B cell (primary cell): ENCODE data around the gene YIF1A. TPM values are rescaled to one million over a fixed set of nuclear protein-coding genes. Genes with fewer than 3 reads are reported as not detected.
A peak's percentile ranks its signal among the peaks of the same experiment; 100 is the strongest.

Experiments used
- ATAC-seq: fragments of 200-7000 bp; cut with Tn5 transposase; one replicate; pipeline ENCODE4 v1.10.0; 2021; ENCODE audit warnings: low read depth, mild to moderate bottlenecking, moderate number of reproducible peaks, moderate library complexity
- CTCF ChIA-PET: fragments of 350-600 bp; sonication (Branson Sonifier 250); formaldehyde crosslinking; loops from one replicate; lab custom pipeline; 2021; ENCODE audit warnings: antibody characterized with exemption, inconsistent platforms; lab: Charles Lee
- POLR2A ChIA-PET: fragments of 350-600 bp; sonication (Branson Sonifier 250); formaldehyde crosslinking; loops from one replicate; lab custom pipeline; 2021; ENCODE audit warnings: antibody characterized with exemption; lab: Charles Lee
- DNase-seq: peaks from one replicate; pipeline ENCODE4 v3.0.0; 2013
- H2AFZ ChIP-seq: 2 replicates; pipeline ENCODE4 v1.6.1; 2012; ENCODE audit warnings: mild to moderate bottlenecking, low read depth, low read length; ENCODE audit not compliant: insufficient read depth, poor library complexity, severe bottlenecking
- H3K27ac ChIP-seq, 2 donors: 1 replicate in 1 of 2; 2 replicates in 1 of 2; pipeline ENCODE4 v1.5.1; 2012 to 2013; ENCODE audit warnings: low read length in 2 of 2, mild to moderate bottlenecking in 2 of 2, moderate library complexity in 1 of 2
- H3K27me3 ChIP-seq, 4 experiments: fragments of 200-600 bp in 1 of 4; sonication (generic) in 1 of 4; replicated peaks in 1 of 4; 1 replicate in 2 of 4; 2 replicates in 2 of 4; pipeline versions ENCODE4 v1.6.1 to v1.7.0; 2013 to 2016; ENCODE audit warnings: low read length in 3 of 4, mild to moderate bottlenecking in 2 of 4, mixed read lengths in 1 of 4, moderate library complexity in 1 of 4; ENCODE audit not compliant: insufficient read depth in 4 of 4, control insufficient read depth in 3 of 4; ENCODE audit errors: control extremely low read depth in 1 of 4
- H3K36me3 ChIP-seq, 2 experiments: replicated peaks in 1 of 2; 1 replicate in 1 of 2; 2 replicates in 1 of 2; pipeline versions ENCODE4 v1.6.1 to v1.7.1; 2013; ENCODE audit warnings: low read length in 1 of 2; ENCODE audit not compliant: insufficient read depth in 2 of 2, control insufficient read depth in 1 of 2; ENCODE audit errors: control extremely low read depth in 1 of 2, extremely low read depth in 1 of 2
- H3K4me1 ChIP-seq, 2 donors: fragments of 200-600 bp in 1 of 2; sonication (generic) in 1 of 2; 1 replicate in 1 of 2; 2 replicates in 1 of 2; pipeline versions ENCODE4 v1.5.1 to v1.6.1; 2013 to 2017; ENCODE audit warnings: low read length in 2 of 2; ENCODE audit not compliant: control insufficient read depth in 2 of 2, insufficient read depth in 2 of 2
- H3K4me2 ChIP-seq: replicated peaks from 2 replicates; pipeline ENCODE3; 2012; ENCODE audit warnings: mild to moderate bottlenecking, low read depth, low read length; ENCODE audit not compliant: poor library complexity, severe bottlenecking
- H3K4me3 ChIP-seq, 5 experiments: fragments of 200-600 bp in 1 of 5; sonication (generic) in 1 of 5; 1 replicate in 3 of 5; 2 replicates in 2 of 5; pipeline versions ENCODE4 v1.5.1 to v1.7.0; 2011 to 2016; ENCODE audit warnings: low read length in 4 of 5, mild to moderate bottlenecking in 4 of 5, low read depth in 2 of 5, control low read depth in 1 of 5, moderate library complexity in 1 of 5; ENCODE audit not compliant: insufficient read depth in 1 of 5; ENCODE audit errors: control extremely low read depth in 1 of 5, extremely low read depth in 1 of 5
- H3K79me2 ChIP-seq: fragments of 200-600 bp; sonication (generic); one replicate; pipeline ENCODE4 v1.6.0; 2016; ENCODE audit warnings: low read length; ENCODE audit not compliant: control insufficient read depth, insufficient read depth
- H3K9ac ChIP-seq: fragments of 200-600 bp; sonication (generic); 2 replicates; pipeline ENCODE4 v1.6.1; 2017; ENCODE audit warnings: mild to moderate bottlenecking, low read length, moderate library complexity
- H3K9me3 ChIP-seq, 3 donors: one replicate each; pipeline versions ENCODE4 v1.6.1 to v1.7.1; 2013; ENCODE audit warnings: low read length in 2 of 3; ENCODE audit not compliant: control insufficient read depth in 2 of 3, insufficient read depth in 1 of 3; ENCODE audit errors: control extremely low read depth in 1 of 3
- H4K20me1 ChIP-seq: 2 replicates; pipeline ENCODE4 v1.6.0; 2012; ENCODE audit warnings: mild to moderate bottlenecking, low read length; ENCODE audit not compliant: insufficient read depth, control insufficient read depth, poor library complexity, severe bottlenecking
- H3K27ac Mint-ChIP-seq: one replicate; pipeline ENCODE4 v1.8.0; 2021; ENCODE audit warnings: mixed read lengths
- H3K27me3 Mint-ChIP-seq: one replicate; pipeline ENCODE4 v1.8.0; 2021; ENCODE audit warnings: mixed read lengths
- H3K4me1 Mint-ChIP-seq: one replicate; pipeline ENCODE4 v1.8.0; 2021; ENCODE audit warnings: mixed read lengths
- H3K4me3 Mint-ChIP-seq: one replicate; pipeline ENCODE4 v1.8.0; 2021; ENCODE audit warnings: mixed read lengths
- H3K9me3 Mint-ChIP-seq: one replicate; pipeline ENCODE4 v1.8.0; 2022; ENCODE audit warnings: mixed read lengths; ENCODE audit not compliant: insufficient read depth
- CTCF ChIP-seq: fragments of 200-600 bp; IDR thresholded peaks from one replicate; pipeline ENCODE4 v1.8.0; 2022; ENCODE audit warnings: antibody characterized with exemption, mild to moderate bottlenecking
- EZH2 ChIP-seq: IDR thresholded peaks from 2 replicates; pipeline ENCODE4 v1.6.1; 2012; ENCODE audit warnings: borderline replicate concordance, low read depth, mild to moderate bottlenecking, moderate library complexity, low read length; ENCODE audit not compliant: insufficient read depth, poor library complexity, severe bottlenecking
- WGBS: methylation state at CpG from one replicate; pipeline ENCODE4 v1.1.5; 2013; ENCODE audit warnings: missing lambda C conversion rate; ENCODE audit not compliant: insufficient coverage; 5-methylcytosine and 5-hydroxymethylcytosine counted together
- intact Hi-C: fragments of 100-400 bp; cut with micrococcal nuclease; formaldehyde crosslinking; loops from one replicate; pipeline ENCODE4 v1.10.0; 2022
- polyA plus RNA-seq: library from polyadenylated mRNA; depleted of rRNA; stranded (reverse); fragments of >200 nt; gene quantifications from 2 replicates; pipeline ENCODE4 v1.2.3, GENCODE V29; 2012
- total RNA-seq, 2 donors: library from RNA; stranded (reverse); fragments of 120-200 nt in 1 of 2; gene quantifications; 1 replicate in 1 of 2; 2 replicates in 1 of 2; pipeline versions ENCODE4 v1.2.3 to v1.2.4, GENCODE V29; 2013 to 2022

Gene YIF1A
- total and polyA plus RNA-seq, 2 donors (not counting 1 experiment from before 2014, with no cell fraction given): 43.9 to 95.0 TPM

GRCh38 chr11:66293777-66294625, 5.1 kb upstream of the YIF1A start:
- H3K9me3 Mint-ChIP-seq: no peaks in the 10 kb centered on the region
- H3K36me3 ChIP-seq: no peaks in the 10 kb centered on the region
- H3K4me3 ChIP-seq: no peak overlapping the region
- ChIA-PET POLR2A (no interaction called here), CTCF (interaction anchor here (2.1 kb wide), 1 partner anchor 18 kb away, joined by 8 read pairs; no protein-coding TSS in a partner anchor)
- H3K27me3 Mint-ChIP-seq: peaks cover 18% of the 10 kb centered on the region
- no peak overlapping the region for H2AFZ ChIP-seq
- peaks cover 23% of the 10 kb centered on the region for H3K4me1 Mint-ChIP-seq
- H3K4me1 ChIP-seq: peaks cover 24 to 25% of the 10 kb centered on the region in 2 donors
- DNase-seq (peak; percentile 24), ATAC-seq (no peak)
- no peaks in the 10 kb centered on the region for H3K79me2 ChIP-seq
- 79% methylated on average over 26 of the region's 30 CpGs for WGBS
- H3K4me2 ChIP-seq: no peak overlapping the region
- no peak overlapping the region for H3K4me3 Mint-ChIP-seq
- intact Hi-C loops: no loop called here
- no peak overlapping the region for H3K27ac Mint-ChIP-seq
- no peaks in the 10 kb centered on the region for H4K20me1 ChIP-seq
- peaks cover 2 to 33% (median 15%) of the 10 kb centered on the region in 4 experiments for H3K27me3 ChIP-seq
- H3K9ac ChIP-seq: no peak overlapping the region
- peaks cover 0 to 4% (median 0%) of the 10 kb centered on the region in 3 donors for H3K9me3 ChIP-seq
- no peak overlapping the region for H3K27ac ChIP-seq
- TF ChIP-seq EZH2: no peak
- TF ChIP-seq CTCF: no peak

GRCh38 chr11:66293352-66293751, 4.4 kb upstream of the YIF1A start:
- DNase-seq: peak; percentile 15
- Histone ChIP-seq H3K27me3 (peaks cover 2 to 33% (median 15%) of the 10 kb centered on the region in 4 experiments), H3K9ac (no peak overlapping the region), H4K20me1 (peaks cover 2% of the 10 kb centered on the region), H3K27ac (no peak overlapping the region), H3K36me3 (no peaks in the 10 kb centered on the region), H2AFZ (no peak overlapping the region), H3K79me2 (peaks cover 5% of the 10 kb centered on the region), H3K4me2 (no peak overlapping the region), H3K9me3 (peaks cover 0 to 4% (median 0%) of the 10 kb centered on the region in 3 donors), H3K4me3 (no peak overlapping the region), H3K4me1 (peaks cover 27% of the 10 kb centered on the region in 2 donors)
- no peak for ATAC-seq
- no peaks in the 10 kb centered on the region for H3K9me3 Mint-ChIP-seq
- CTCF ChIA-PET: no interaction called here
- H3K27ac Mint-ChIP-seq: no peak overlapping the region
- intact Hi-C loops: no loop called here
- no CpG with 5 or more reads among the region's 4 CpGs for WGBS
- peaks cover 26% of the 10 kb centered on the region for H3K4me1 Mint-ChIP-seq
- no peak for TF ChIP-seq CTCF
- TF ChIP-seq EZH2: no peak
- POLR2A ChIA-PET: no interaction called here
- peaks cover 18% of the 10 kb centered on the region for H3K27me3 Mint-ChIP-seq
- peak overlapping the region; percentile 13 for H3K4me3 Mint-ChIP-seq
